ENCODE data around the gene ITPK1.

ITPK1 gene

GRCh38 chr14:92916201-92916600 lies 199.5 kb downstream of the ITPK1 start:
- no peak for DNase-seq

GRCh38 chr14:92914087-92914656 lies 201.6 kb downstream of the ITPK1 start:
- DNase-seq = no peak

- DNase-seq = no peak
Measured at GRCh38 chr14:92907316-92907911, 208.3 kb downstream of the ITPK1 start.

- no peak for DNase-seq
Measured at GRCh38 chr14:92906823-92907222, 208.9 kb downstream of the ITPK1 start.

GRCh38 chr14:92906420-92906819 lies 209.3 kb downstream of the ITPK1 start:
- DNase-seq = no peak

- DNase-seq = no peak
Measured at GRCh38 chr14:92905667-92906066, 210.1 kb downstream of the ITPK1 start.

- DNase-seq = no peak
Measured at GRCh38 chr14:92903359-92903758, 212.4 kb downstream of the ITPK1 start.

GRCh38 chr14:92902726-92903125 lies 213.0 kb downstream of the ITPK1 start:
- no peak for DNase-seq

GRCh38 chr14:92902191-92902590 lies 213.5 kb downstream of the ITPK1 start:
- DNase-seq = no peak

GRCh38 chr14:92900660-92901059 lies 215.1 kb downstream of the ITPK1 start:
- no peak for DNase-seq

- no peak for DNase-seq
Measured at GRCh38 chr14:92898566-92899131, 217.1 kb downstream of the ITPK1 start.

GRCh38 chr14:92897922-92898565 lies 217.7 kb downstream of the ITPK1 start:
- no peak for DNase-seq

- DNase-seq = no peak
Measured at GRCh38 chr14:92895352-92895878, 220.3 kb downstream of the ITPK1 start.

GRCh38 chr14:92892589-92892988 lies 223.1 kb downstream of the ITPK1 start:
- DNase-seq = no peak

- DNase-seq = no peak
Measured at GRCh38 chr14:92890830-92891588, 224.7 kb downstream of the ITPK1 start.

GRCh38 chr14:92888896-92889295 lies 226.8 kb downstream of the ITPK1 start:
- no peak for DNase-seq

GRCh38 chr14:92887157-92887556 lies 228.6 kb downstream of the ITPK1 start:
- DNase-seq = no peak

Measured in HCEC 1CT (cell line).